Left hindlimb (tissue), 1 donor: ENCODE measurements around the gene SRRD.
"Not testable (repeated sequence)": the region's sequence is repeated elsewhere in the genome, so short reads cannot be mapped to it uniquely, and the experiment has no call there.

Experiments used
- DNase-seq: peaks from one replicate; pipeline ENCODE4 v3.0.0-alpha.2; 2018

SRRD gene

GRCh38 chr22:26525946-26526564 is 42.4 kb downstream of the SRRD start:
- no peak for DNase-seq

DNA sequence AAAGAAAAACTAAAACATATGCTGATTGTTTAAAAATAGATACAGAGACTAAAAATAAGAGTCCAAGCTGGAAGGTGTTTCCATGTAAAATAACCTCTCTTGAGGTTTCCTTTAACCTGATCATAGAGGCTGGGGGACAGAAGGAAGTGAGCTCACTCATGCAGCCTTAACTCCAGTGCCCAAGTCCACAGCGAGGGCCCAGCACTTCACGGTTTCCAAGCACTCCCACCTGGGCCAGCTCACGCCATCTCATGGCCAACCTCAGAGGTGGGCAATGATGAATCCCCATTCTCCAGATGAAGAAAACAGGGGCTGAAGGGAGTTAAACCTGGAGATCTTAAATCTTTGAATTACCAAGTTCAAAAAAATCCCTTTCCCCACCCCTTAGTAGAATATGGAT is 43.5 kb downstream of the SRRD start:
- DNase-seq = no peak

- no peak for DNase-seq
These were observed 44.1 kb downstream of the SRRD start for GRCh38 chr22:26527574-26528465.

GRCh38 chr22:26528518-26528917 is 44.8 kb downstream of the SRRD start:
- DNase-seq = not testable (repeated sequence)

DNA sequence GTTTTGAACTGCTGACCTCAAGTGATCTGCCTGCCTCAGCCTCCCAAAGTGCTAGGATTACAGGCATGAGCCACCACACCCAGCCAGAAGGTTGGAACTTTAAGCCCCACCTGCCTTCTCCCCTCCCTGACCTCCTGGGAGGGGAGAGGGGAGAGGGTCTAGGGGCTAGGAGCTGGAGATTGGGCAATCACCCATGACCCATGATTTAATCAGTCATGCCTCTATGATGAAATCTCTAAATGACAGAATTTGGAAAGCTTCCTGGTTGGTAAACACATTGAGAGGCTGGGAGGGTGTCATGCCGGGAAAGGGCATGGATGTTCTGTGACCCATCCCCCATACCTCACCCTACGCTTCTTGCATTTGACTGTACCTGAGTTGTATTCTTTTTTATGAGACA is 45.7 kb downstream of the SRRD start:
- DNase-seq = no peak

DNA sequence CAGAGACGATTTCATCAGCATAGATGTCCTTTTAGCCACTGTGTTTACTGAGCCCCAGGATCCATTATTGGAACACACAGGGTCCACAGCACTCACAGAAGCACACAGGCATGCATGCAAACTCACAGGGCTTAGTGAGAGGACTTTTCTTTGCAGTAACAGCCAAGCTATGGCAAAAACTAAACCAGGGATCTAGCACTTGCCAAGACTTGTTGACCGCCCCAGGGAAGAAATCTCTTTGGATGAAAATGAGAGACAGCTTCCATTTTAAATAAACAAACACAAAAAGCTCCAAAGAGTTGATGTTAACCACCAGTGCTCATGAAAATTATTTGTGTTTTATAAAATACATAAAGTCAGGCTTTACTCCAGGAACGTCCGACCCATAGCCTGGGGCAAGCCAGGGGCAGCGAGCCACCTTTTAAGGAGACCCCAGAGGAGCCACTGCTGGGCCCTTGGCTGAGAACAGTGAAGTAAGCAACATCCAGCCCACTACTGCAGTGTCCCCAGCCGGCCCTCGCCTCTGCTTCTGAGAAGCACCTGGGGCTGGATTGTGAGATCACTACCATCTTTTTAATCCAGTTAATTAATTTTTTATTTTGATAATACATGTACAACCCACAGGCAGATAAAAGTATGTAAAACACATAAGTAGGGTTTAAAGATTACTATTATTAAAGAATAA is 50.6 kb downstream of the SRRD start:
- no peak for DNase-seq

- DNase-seq = no peak
These were observed 51.4 kb downstream of the SRRD start for GRCh38 chr22:26534874-26535602.

DNA sequence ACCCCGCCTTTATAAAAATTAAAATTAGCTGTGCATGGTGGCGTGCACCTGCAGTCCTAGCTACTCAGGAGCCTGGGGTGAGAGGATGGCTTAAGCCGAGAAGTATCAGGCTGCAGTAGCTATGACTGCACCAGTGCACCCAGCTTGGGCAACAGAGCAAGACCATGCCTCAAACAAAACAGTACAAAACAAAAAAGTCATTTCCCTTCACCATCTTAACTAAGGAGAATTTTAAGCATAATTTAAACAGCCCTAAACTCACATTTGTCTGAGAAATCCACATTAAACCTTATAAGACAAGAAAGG is 51.9 kb downstream of the SRRD start:
- no peak for DNase-seq

DNA sequence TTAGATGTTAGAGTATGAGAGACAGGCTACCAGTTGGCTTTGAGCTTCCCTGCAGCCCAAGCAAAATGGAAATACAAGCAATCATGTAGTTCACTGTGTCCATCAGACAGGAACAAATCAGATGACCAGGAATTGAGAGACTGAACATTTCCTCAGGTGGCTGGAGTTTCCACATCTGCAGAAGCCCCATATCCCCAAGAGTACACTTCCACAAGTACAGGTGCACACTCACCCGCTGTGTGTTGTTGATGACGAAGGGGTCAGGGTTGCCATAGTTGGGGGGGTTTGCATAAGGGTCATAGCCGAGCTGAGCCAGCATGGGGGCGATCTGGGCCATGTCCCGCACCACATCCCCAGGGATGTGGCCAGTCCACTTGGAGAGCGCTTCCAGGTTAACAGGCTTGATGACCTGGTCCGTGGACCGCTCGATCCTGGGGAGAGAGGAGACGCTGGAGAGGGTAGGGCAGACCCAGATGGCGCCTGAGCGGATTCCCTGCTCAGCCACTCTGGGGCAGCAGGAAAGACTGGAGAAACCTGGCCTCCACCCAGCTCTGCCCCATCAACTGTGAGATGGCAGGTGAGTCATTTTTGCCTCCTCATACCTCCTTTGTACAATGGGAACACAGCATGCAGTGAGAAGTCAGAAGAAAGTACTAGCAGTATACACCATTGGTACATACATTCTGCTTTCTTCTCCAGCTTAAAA is 52.5 kb downstream of the SRRD start:
- no peak for DNase-seq

- no peak for DNase-seq
These were observed 53.1 kb downstream of the SRRD start for GRCh38 chr22:26536762-26537134.

DNA sequence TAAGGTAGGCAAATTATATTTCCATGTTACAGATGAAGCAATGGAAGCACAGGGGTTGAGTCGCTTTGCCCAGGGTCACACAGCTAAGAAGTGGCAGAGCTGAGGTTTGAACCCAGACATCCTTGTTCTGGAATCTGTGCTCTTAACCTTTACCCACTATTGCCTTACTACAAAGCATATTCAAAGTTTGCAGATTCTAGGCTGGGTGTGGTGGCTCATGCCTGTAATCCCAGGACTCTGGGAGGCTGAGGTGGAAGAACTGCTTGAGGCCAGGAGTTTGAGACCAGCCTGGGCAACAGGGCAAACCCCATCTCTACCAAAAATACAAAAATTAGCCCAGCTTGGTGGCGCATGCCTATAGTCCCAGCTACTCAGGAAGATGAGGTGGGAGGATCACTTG is 56.4 kb downstream of the SRRD start:
- DNase-seq = no peak

GRCh38 chr22:26541167-26541819 is 57.6 kb downstream of the SRRD start:
- DNase-seq = no peak

DNA sequence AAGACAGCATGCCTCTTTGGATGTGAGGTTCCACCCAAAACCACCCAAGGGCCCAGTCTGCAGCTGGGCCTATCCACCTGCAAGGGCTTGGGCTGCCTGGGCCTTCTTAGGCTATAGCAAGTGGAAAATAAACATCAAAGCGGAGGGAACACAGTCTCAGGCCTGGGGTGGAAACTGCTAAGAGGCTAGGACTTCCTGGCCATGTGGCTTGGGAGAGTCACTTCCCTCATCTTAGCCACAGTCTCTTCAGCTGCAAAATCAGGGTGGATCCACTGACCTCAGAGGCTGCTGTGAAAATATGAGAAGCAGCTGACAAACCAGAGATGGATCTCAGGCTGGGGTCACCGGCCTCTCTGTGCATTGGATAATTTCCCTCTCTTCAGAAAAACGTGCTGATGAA is 59.2 kb downstream of the SRRD start:
- no peak for DNase-seq
